K562 (cell line): ENCODE measurements around the gene ANKRD13D. TPM values are rescaled to one million over a fixed set of nuclear protein-coding genes. Genes with fewer than 3 reads are reported as not detected.

Experiments
- ATF2 ChIP-seq: sonication (generic); formaldehyde crosslinking; IDR thresholded peaks from 2 replicates; pipeline ENCODE4 v1.8.1; 2022; ENCODE audit warnings: missing genetic modification reagents
- CHD7 ChIP-seq: fragments of 200-600 bp; sonication (generic); IDR thresholded peaks from one replicate; pipeline ENCODE4 v1.6.1; 2012; ENCODE audit warnings: mild to moderate bottlenecking, low read depth, low read length, inconsistent platforms
- CREB5 ChIP-seq: fragments of 250-450 bp; sonication (Bioruptor Pico); IDR thresholded peaks from 2 replicates; pipeline ENCODE4 v1.5.0; 2020; ENCODE audit warnings: mild to moderate bottlenecking
- ELF1 ChIP-seq: fragments of 200-800 bp; sonication (Bioruptor generic); IDR thresholded peaks from 2 replicates; pipeline ENCODE4 v1.6.1; 2016; ENCODE audit warnings: missing genetic modification characterization, missing compliant biosample characterization
- HEY1 ChIP-seq: fragments of 250-450 bp; sonication (Bioruptor Pico); IDR thresholded peaks from 2 replicates; pipeline ENCODE4 v1.5.0; 2020; ENCODE audit warnings: mild to moderate bottlenecking, moderate library complexity, borderline replicate concordance
- KLF10 ChIP-seq: fragments of 250-450 bp; sonication (Bioruptor Pico); IDR thresholded peaks from 2 replicates; pipeline ENCODE4 v1.6.1; 2021; ENCODE audit warnings: matching md5 sums
- MCM7 ChIP-seq, 2 experiments: fragments of 450-650 bp; IDR thresholded peaks; 2 replicates each; pipeline ENCODE4 v1.6.1; 2016 to 2018
- MECOM ChIP-seq: fragments of 250-450 bp; sonication (Bioruptor Pico); IDR thresholded peaks from 2 replicates; pipeline ENCODE4 v1.8.0; 2022; ENCODE audit warnings: inconsistent platforms
- NFRKB ChIP-seq: fragments of 450-650 bp; IDR thresholded peaks from 2 replicates; pipeline ENCODE4 v1.6.1; 2016; ENCODE audit warnings: low read depth
- USF1 ChIP-seq: sonication (generic); formaldehyde crosslinking; IDR thresholded peaks from 2 replicates; pipeline ENCODE4 v1.9.0; 2022; ENCODE audit warnings: mild to moderate bottlenecking, missing genetic modification reagents
- ZNF444 ChIP-seq: fragments of 250-450 bp; sonication (Bioruptor Pico); IDR thresholded peaks from 2 replicates; pipeline ENCODE4 v1.4.0; 2020; ENCODE audit warnings: mild to moderate bottlenecking, moderate library complexity
- ZNF586 ChIP-seq: fragments of 450-650 bp; formaldehyde crosslinking; conservative IDR thresholded peaks from 2 replicates; pipeline ENCODE4 v1.4.0; 2020; ENCODE audit warnings: mild to moderate bottlenecking, moderate library complexity
- polyA plus RNA-seq, 8 experiments: library from polyadenylated mRNA; depleted of rRNA in 4 of 8; stranded (reverse) in 5 of 8; unstranded in 3 of 8; fragments of >200 nt; fragmentation: Nextera tagmentation in 2 of 8; fragmentation: Illumina TruSeq in 1 of 8; extraction: Ambion mirVana in 2 of 8; extraction: Trizol in 1 of 8; gene quantifications; 2 replicates each; pipeline versions ENCODE4 v1.2.1 to v1.2.3, GENCODE V29; 2011 to 2014; ENCODE audit warnings: inconsistent platforms in 1 of 8, missing spikeins in 1 of 8
- total RNA-seq, 7 experiments: library from RNA; depleted of rRNA in 6 of 7; stranded (reverse); fragments of >200 nt in 6 of 7; fragmentation: Illumina TruSeq in 2 of 7; extraction: Trizol in 2 of 7; gene quantifications; 2 replicates each; pipeline versions ENCODE4 v1.2.1 to v1.2.3, GENCODE V29; 2011 to 2021; ENCODE audit warnings: low replicate concordance in 1 of 7

The ANKRD13D gene
- total and polyA plus RNA-seq, 9 of the 15 experiments (the other 6 are each of a cell fraction or from before 2014, with no cell fraction given): 0.94 to 40.9 (median 22.4) TPM

GRCh38 chr11:67277231-67277961, 11.7 kb upstream of the ANKRD13D start (continued):
- no peak for TF ChIP-seq CHD7
- TF ChIP-seq CREB5 (CRISPR knock-in tag): peak; percentile 80
- TF ChIP-seq KLF10 (CRISPR knock-in tag): 0 out of 2 replicates have a peak, but pooled peaks have one; percentile 52
- TF ChIP-seq USF1: 0 out of 2 replicates have a peak, but pooled peaks have one; percentile 37
- TF ChIP-seq ELF1 (tag): peak; percentile 48
- peak; percentile 51; the same call in 1 of the 2 replicates for TF ChIP-seq ZNF444 (CRISPR knock-in tag)
- peak; percentile 37; the same call in 1 of the 2 replicates for TF ChIP-seq NFRKB
- TF ChIP-seq HEY1 (CRISPR knock-in tag): 0 out of 2 replicates have a peak, but pooled peaks have one; percentile 50
- no peak for TF ChIP-seq MCM7 (IDR thresholded peaks at IDR 0.05)
- TF ChIP-seq ZNF586 (CRISPR knock-in tag): 0 out of 2 replicates have a peak, but pooled peaks have one; percentile 60
- no peak; the same call in 1 of the 2 replicates for TF ChIP-seq MECOM (CRISPR knock-in tag)
- no peak for TF ChIP-seq ATF2 (CRISPR knock-in tag)
